HepG2 (cell line): ENCODE data around the gene PLA2G2E. TPM values are rescaled to one million over a fixed set of nuclear protein-coding genes. Genes with fewer than 3 reads are reported as not detected.

Source experiments
- ATAC-seq: fragments of 200-7000 bp; cut with Tn5 transposase; 3 replicates; pipeline ENCODE4 v1.9.1; 2020; ENCODE audit warnings: mild to moderate bottlenecking, moderate library complexity
- BruUV-seq: library from RNA; stranded (reverse); fragments of 400-500 nt; replicated peaks from 2 replicates; lab custom pipeline; 2021; lab: Mats Ljungman, UMichigan
- CTCF ChIA-PET: fragments of 300-600 bp; formaldehyde crosslinking; extraction: SDS; loops from one replicate; lab custom pipeline; 2021; ENCODE audit warnings: low total read pairs, inconsistent platforms, low intra/inter-chr PET ratio; lab: Yijun Ruan, JAX
- POLR2A ChIA-PET: fragments of 350-600 bp; sonication (Branson Sonifier 250); formaldehyde crosslinking; loops from one replicate; lab custom pipeline; 2020; ENCODE audit warnings: antibody characterized with exemption, inconsistent platforms; lab: Yijun Ruan, JAX
- DNase-seq: peaks from one replicate; pipeline ENCODE4 v3.0.0-alpha.2; 2015; ENCODE audit warnings: low spot score
- FAIRE-seq: peaks from 3 replicates; lab custom pipeline; 2011; peaks lifted over from hg19 to GRCh38; lab: Jason Lieb, UNC
- H2AFZ ChIP-seq: one replicate; pipeline ENCODE4 v1.6.1; 2011; ENCODE audit warnings: low read length, inconsistent platforms
- H3K27ac ChIP-seq: fragments of 300-600 bp; 3 replicates; pipeline ENCODE4 v1.8.0; 2011; ENCODE audit warnings: mixed run types, mild to moderate bottlenecking, mixed read lengths, low read length, inconsistent platforms; ENCODE audit not compliant: insufficient read depth; ENCODE audit errors: extremely low read length
- H3K27me3 ChIP-seq, 2 experiments: fragments of 200-600 bp in 1 of 2; 2 replicates in 1 of 2; 3 replicates in 1 of 2; pipeline versions ENCODE4 v1.6.0 to v1.8.0; 2011; ENCODE audit warnings: low read length in 2 of 2, mild to moderate bottlenecking in 2 of 2, moderate library complexity in 2 of 2, inconsistent platforms in 1 of 2; ENCODE audit not compliant: insufficient read depth in 2 of 2, control insufficient read depth in 1 of 2
- H3K36me3 ChIP-seq, 2 experiments: fragments of 200-600 bp in 1 of 2; replicated peaks in 1 of 2; 2 replicates in 1 of 2; 3 replicates in 1 of 2; pipeline versions ENCODE4 v1.5.1 to v1.8.0; 2011; ENCODE audit warnings: low read length in 2 of 2, inconsistent platforms in 1 of 2; ENCODE audit not compliant: insufficient read depth in 2 of 2, control insufficient read depth in 1 of 2
- H3K4me1 ChIP-seq: 2 replicates; pipeline ENCODE4 v1.5.1; 2012; ENCODE audit warnings: low read length, inconsistent platforms; ENCODE audit not compliant: insufficient read depth
- H3K4me2 ChIP-seq: 2 replicates; pipeline ENCODE4 v1.6.0; 2011; ENCODE audit warnings: low read depth, low read length, inconsistent platforms
- H3K4me3 ChIP-seq, 3 experiments: fragments of 200-600 bp in 1 of 3; sonication (generic), shearing (Covaris generic) in 1 of 3; replicated peaks in 1 of 3; 2 replicates each; pipeline ENCODE4 v1.5.1; 2011 to 2016; ENCODE audit warnings: low read length in 3 of 3, inconsistent platforms in 2 of 3, low read depth in 2 of 3, mild to moderate bottlenecking in 2 of 3, control low read depth in 1 of 3, mixed read lengths in 1 of 3; ENCODE audit not compliant: insufficient read depth in 1 of 3
- H3K79me2 ChIP-seq: one replicate; pipeline ENCODE4 v1.6.1; 2011; ENCODE audit warnings: low read length, inconsistent platforms; ENCODE audit not compliant: insufficient read depth
- H3K9ac ChIP-seq: 2 replicates; pipeline ENCODE4 v1.6.0; 2011; ENCODE audit warnings: mild to moderate bottlenecking, low read depth, low read length, inconsistent platforms; ENCODE audit not compliant: insufficient read depth
- H3K9me3 ChIP-seq: 2 replicates; pipeline ENCODE4 v1.5.1; 2012; ENCODE audit warnings: mild to moderate bottlenecking, low read length
- H4K20me1 ChIP-seq: 2 replicates; pipeline ENCODE4 v1.6.0; 2011; ENCODE audit warnings: inconsistent platforms, mild to moderate bottlenecking, low read length, moderate library complexity; ENCODE audit not compliant: insufficient read depth
- BRD4 ChIP-seq: sonication (generic); formaldehyde crosslinking; IDR thresholded peaks from 2 replicates; pipeline ENCODE4 v1.4.0; 2020; ENCODE audit warnings: missing genetic modification reagents
- GZF1 ChIP-seq: sonication (generic); formaldehyde crosslinking; IDR thresholded peaks from 2 replicates; pipeline ENCODE4 v1.5.1; 2020; ENCODE audit warnings: mild to moderate bottlenecking, missing genetic modification reagents
- SKIL ChIP-seq: sonication (generic); formaldehyde crosslinking; IDR thresholded peaks from 2 replicates; pipeline ENCODE4 v1.8.0; 2022; ENCODE audit warnings: missing genetic modification reagents, mild to moderate bottlenecking, moderate library complexity, borderline replicate concordance
- SRSF4 ChIP-seq: fragments of 200-400 bp; formaldehyde crosslinking; IDR thresholded peaks from one replicate; pipeline ENCODE4 v1.6.1; 2018; ENCODE audit warnings: mild to moderate bottlenecking, low read depth, low read length, moderate library complexity; ENCODE audit not compliant: poor library complexity, severe bottlenecking
- TBX2 ChIP-seq: sonication (generic); formaldehyde crosslinking; IDR thresholded peaks from 2 replicates; pipeline ENCODE4 v1.5.0; 2020; ENCODE audit warnings: missing genetic modification reagents, mild to moderate bottlenecking, borderline replicate concordance
- TCF7 ChIP-seq: sonication (generic); IDR thresholded peaks from 2 replicates; pipeline ENCODE4 v1.6.1; 2016; ENCODE audit warnings: antibody characterized with exemption, low read depth
- TGIF2 ChIP-seq: IDR thresholded peaks from 2 replicates; pipeline ENCODE4 v1.6.1; 2016; ENCODE audit warnings: control low read depth, missing compliant biosample characterization
- ZNF326 ChIP-seq: sonication (generic); formaldehyde crosslinking; IDR thresholded peaks from 2 replicates; pipeline ENCODE4 v1.4.0; 2020; ENCODE audit warnings: missing genetic modification reagents, borderline replicate concordance
- ZNF512B ChIP-seq: sonication (generic); formaldehyde crosslinking; IDR thresholded peaks from 2 replicates; pipeline ENCODE4 v1.5.1; 2020; ENCODE audit warnings: missing genetic modification reagents, mild to moderate bottlenecking, borderline replicate concordance
- WGBS: methylation state at CpG from one replicate; pipeline ENCODE4 v1.1.6; 2017; ENCODE audit warnings: low lambda C conversion rate; 5-methylcytosine and 5-hydroxymethylcytosine counted together
- in situ Hi-C: cut with HindIII; loops from 2 replicates; pipeline ENCODE4 v1.10.0; 2017; ENCODE audit warnings: low pct_unique_long_range_greater_than_20kb; ENCODE audit not compliant: extremely low pct_ligation_motif_present
- intact Hi-C: fragments of 100-400 bp; cut with micrococcal nuclease; formaldehyde crosslinking; loops from one replicate; pipeline ENCODE4 v1.10.0; 2022; ENCODE audit not compliant: unreplicated experiment
- polyA plus RNA-seq, 8 experiments: library from polyadenylated mRNA; depleted of rRNA in 3 of 8; stranded (reverse) in 7 of 8; unstranded in 1 of 8; fragments of >200 nt; fragmentation: Illumina TruSeq in 4 of 8; extraction: Trizol in 4 of 8; gene quantifications; 2 replicates each; pipeline versions ENCODE4 v1.2.1 to v1.2.3, GENCODE V29; 2011 to 2016; ENCODE audit warnings: low read depth in 4 of 8, missing spikeins in 1 of 8, mixed read lengths in 1 of 8; ENCODE audit not compliant: insufficient read depth in 1 of 8
- total RNA-seq, 5 experiments: library from RNA; depleted of rRNA; stranded (reverse); fragments of >200 nt; fragmentation: Illumina TruSeq; extraction: Trizol; gene quantifications; 2 replicates each; pipeline ENCODE4 v1.2.3, GENCODE V29; 2016; ENCODE audit warnings: low read depth in 1 of 5
- TF ChIP-seq, protein P1 (sequence below): sonication (generic); formaldehyde crosslinking; IDR thresholded peaks from 2 replicates; pipeline ENCODE4 v1.5.1; 2020; ENCODE audit warnings: missing genetic modification reagents, mild to moderate bottlenecking, borderline replicate concordance

PLA2G2E gene
- total and polyA plus RNA-seq, 2 of the 13 experiments (the other 11 are each of a cell fraction or from before 2014, with no cell fraction given), result not detected

GRCh38 chr1:19941206-19941568, 17.8 kb upstream of the PLA2G2E start (continued):
- TF ChIP-seq BRD4 (CRISPR knock-in tag), result no peak
- TF ChIP-seq GZF1 (CRISPR knock-in tag), result no peak
- no peak for TF ChIP-seq TCF7
- TF ChIP-seq ZNF326 (CRISPR knock-in tag), result no peak
- TF ChIP-seq, protein P1, sequence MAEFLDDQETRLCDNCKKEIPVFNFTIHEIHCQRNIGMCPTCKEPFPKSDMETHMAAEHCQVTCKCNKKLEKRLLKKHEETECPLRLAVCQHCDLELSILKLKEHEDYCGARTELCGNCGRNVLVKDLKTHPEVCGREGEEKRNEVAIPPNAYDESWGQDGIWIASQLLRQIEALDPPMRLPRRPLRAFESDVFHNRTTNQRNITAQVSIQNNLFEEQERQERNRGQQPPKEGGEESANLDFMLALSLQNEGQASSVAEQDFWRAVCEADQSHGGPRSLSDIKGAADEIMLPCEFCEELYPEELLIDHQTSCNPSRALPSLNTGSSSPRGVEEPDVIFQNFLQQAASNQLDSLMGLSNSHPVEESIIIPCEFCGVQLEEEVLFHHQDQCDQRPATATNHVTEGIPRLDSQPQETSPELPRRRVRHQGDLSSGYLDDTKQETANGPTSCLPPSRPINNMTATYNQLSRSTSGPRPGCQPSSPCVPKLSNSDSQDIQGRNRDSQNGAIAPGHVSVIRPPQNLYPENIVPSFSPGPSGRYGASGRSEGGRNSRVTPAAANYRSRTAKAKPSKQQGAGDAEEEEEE, result no peak
- no peak for TF ChIP-seq TGIF2 (CRISPR knock-in tag)
- TF ChIP-seq SRSF4, result no peak

DNA sequence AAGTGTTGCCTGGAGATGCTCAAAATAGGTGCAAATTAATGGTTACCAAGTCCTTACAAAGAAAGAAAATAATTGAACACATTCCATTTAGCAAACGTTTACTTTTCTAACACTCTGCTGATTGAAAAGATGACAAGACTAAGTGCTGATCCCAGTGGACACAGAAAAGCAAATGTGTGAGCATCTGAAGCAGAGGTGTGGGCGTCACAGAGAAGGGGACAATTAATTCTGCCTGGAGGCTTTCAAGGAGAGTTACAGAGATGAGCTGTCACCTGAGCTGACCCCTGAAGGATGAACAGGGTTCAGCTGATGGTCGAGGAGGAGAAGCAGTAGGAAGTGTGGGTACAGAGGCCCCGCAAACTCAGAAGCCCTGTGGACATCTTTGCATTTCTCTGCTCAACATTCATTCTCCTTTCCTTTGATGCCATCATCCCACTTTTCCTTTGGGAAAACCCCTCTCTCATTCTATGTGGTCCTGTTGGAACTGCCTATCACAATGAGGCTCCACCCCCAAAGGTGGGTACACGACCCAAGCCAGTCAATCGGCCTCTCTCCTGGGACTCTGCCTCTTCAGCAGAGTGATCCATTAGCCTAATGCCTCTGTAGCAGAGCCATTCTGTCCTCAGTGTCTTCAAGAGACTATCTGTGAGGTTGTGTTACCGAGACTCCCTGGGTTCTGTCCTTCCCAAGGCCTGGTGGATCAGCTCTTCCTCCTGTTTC, 17.2 kb upstream of the PLA2G2E start:
- DNase-seq (no peak), FAIRE-seq (no peak), ATAC-seq (no peak)
- H2AFZ ChIP-seq, result no peak overlapping the region
- ChIA-PET CTCF (no interaction called here), POLR2A (no interaction called here)
- no peak overlapping the region for H3K9ac ChIP-seq
- no peaks in the 10 kb centered on the region for H3K27me3 ChIP-seq
- H3K9me3 ChIP-seq, result no peaks in the 10 kb centered on the region
- intact Hi-C loops (no loop called here), in situ Hi-C loops (no loop called here)
- no peaks in the 10 kb centered on the region for H3K79me2 ChIP-seq
- no peak overlapping the region for H3K4me2 ChIP-seq
- H3K36me3 ChIP-seq, result no peaks in the 10 kb centered on the region
- 64% methylated on average over 7 of the region's 7 CpGs for WGBS
- peaks cover 40% of the 10 kb centered on the region for H3K4me1 ChIP-seq
- no peak overlapping the region for H3K4me3 ChIP-seq
- BruUV-seq, result no TSS peak
- H4K20me1 ChIP-seq, result no peaks in the 10 kb centered on the region
- H3K27ac ChIP-seq, result no peak overlapping the region
- peak; percentile 20; the same call in 1 of the 2 replicates for TF ChIP-seq TBX2
- no peak for TF ChIP-seq ZNF512B (CRISPR knock-in tag)
- TF ChIP-seq SKIL (CRISPR knock-in tag), result no peak
